HCT116 (cell line): ENCODE measurements around the gene ZMYND10. TPM values are rescaled to one million over a fixed set of nuclear protein-coding genes. Genes with fewer than 3 reads are reported as not detected.
A peak's percentile ranks its signal among the peaks of the same experiment; 100 is the strongest.

Source experiments
- ATAC-seq: fragments of 200-7000 bp; cut with Tn5 transposase; 2 replicates; pipeline ENCODE4 v1.9.1; 2020; ENCODE audit warnings: mild to moderate bottlenecking, moderate library complexity
- BruUV-seq: library from RNA; stranded (reverse); fragments of 400-500 nt; replicated peaks from 2 replicates; lab custom pipeline; 2021; lab: Mats Ljungman, UMichigan
- CTCF ChIA-PET: fragments of 300-600 bp; sonication (Branson Sonifier 250); formaldehyde crosslinking; loops from one replicate; lab custom pipeline; 2021; ENCODE audit warnings: antibody characterized with exemption; lab: Charles Lee
- POLR2A ChIA-PET: fragments of 300-600, 350-600 bp; sonication (Branson Sonifier 250); formaldehyde crosslinking; loops from one replicate; lab custom pipeline; 2021; ENCODE audit warnings: antibody characterized with exemption; lab: Charles Lee
- RAD21 ChIA-PET, 2 experiments: fragments of 300-600 bp; sonication (Branson Sonifier 250); formaldehyde crosslinking; loops; one replicate each; lab custom pipeline; 2023; ENCODE audit warnings: low total read pairs in 2 of 2; ENCODE audit not compliant: uncharacterized antibody in 2 of 2, unreplicated experiment in 2 of 2, low non-redundant PET in 1 of 2; lab: Charles Lee
- DNase-seq: peaks from one replicate; pipeline ENCODE4 v3.0.0-alpha.2; 2010; ENCODE audit warnings: low read depth, low spot score
- H2AFZ ChIP-seq: fragments of 200-600 bp; shearing (Covaris generic), sonication (generic); 2 replicates; pipeline ENCODE4 v1.6.1; 2017; ENCODE audit warnings: low read depth, mixed run types, mixed read lengths, antibody characterized with exemption, low read length; ENCODE audit not compliant: poor library complexity, severe bottlenecking
- H3K27ac ChIP-seq: 2 replicates; pipeline ENCODE4 v1.5.1; 2012; ENCODE audit warnings: low read depth, low read length
- H3K27me3 ChIP-seq: fragments of 200-600 bp; sonication (generic); 2 replicates; pipeline ENCODE4 v1.6.1; 2016; ENCODE audit warnings: mixed run types, low read length, mixed read lengths; ENCODE audit not compliant: insufficient read depth
- H3K36me3 ChIP-seq, 2 experiments: fragments of 200-500 bp in 1 of 2; fragments of 200-600 bp in 1 of 2; sonication (Bioruptor generic) in 1 of 2; sonication (generic) in 1 of 2; 2 replicates each; pipeline versions ENCODE4 v1.5.1 to v1.6.1; 2014 to 2016; ENCODE audit warnings: low read length in 2 of 2, inconsistent platforms in 1 of 2, mixed read lengths in 1 of 2, mixed run types in 1 of 2; ENCODE audit not compliant: insufficient read depth in 2 of 2, control insufficient read depth in 1 of 2
- H3K4me1 ChIP-seq, 2 experiments: fragments of 200-600 bp in 1 of 2; sonication (generic) in 1 of 2; 2 replicates each; pipeline versions ENCODE4 v1.5.1 to v1.6.1; 2012 to 2017; ENCODE audit warnings: low read length in 2 of 2, inconsistent platforms in 1 of 2, mild to moderate bottlenecking in 1 of 2, mixed read lengths in 1 of 2, mixed run types in 1 of 2, moderate library complexity in 1 of 2; ENCODE audit not compliant: insufficient read depth in 2 of 2, control insufficient read depth in 1 of 2
- H3K4me2 ChIP-seq: fragments of 200-600 bp; sonication (generic); 2 replicates; pipeline ENCODE4 v1.6.1; 2017; ENCODE audit warnings: mixed run types, low read length, mixed read lengths
- H3K4me3 ChIP-seq, 2 experiments: fragments of 200-600 bp in 1 of 2; sonication (generic) in 1 of 2; replicated peaks in 1 of 2; 2 replicates each; pipeline ENCODE4 v1.5.1; 2011 to 2016; ENCODE audit warnings: low read length in 2 of 2, control low read depth in 1 of 2, low read depth in 1 of 2, mild to moderate bottlenecking in 1 of 2, mixed read lengths in 1 of 2, mixed run types in 1 of 2
- H3K79me2 ChIP-seq: fragments of 200-600 bp; sonication (generic); 2 replicates; pipeline ENCODE4 v1.6.1; 2017; ENCODE audit warnings: mild to moderate bottlenecking, mixed run types, low read length, moderate library complexity, mixed read lengths; ENCODE audit not compliant: insufficient read depth
- H3K9ac ChIP-seq: fragments of 200-600 bp; sonication (generic); 2 replicates; pipeline ENCODE4 v1.6.1; 2016; ENCODE audit warnings: low read length, mixed read lengths
- H3K9me2 ChIP-seq: fragments of 200-600 bp; sonication (generic), shearing (Covaris generic); 2 replicates; pipeline ENCODE4 v1.6.1; 2017; ENCODE audit warnings: mixed run types, mild to moderate bottlenecking, moderate library complexity; ENCODE audit not compliant: insufficient read depth
- H3K9me3 ChIP-seq, 2 experiments: fragments of 200-500 bp in 1 of 2; fragments of 200-600 bp in 1 of 2; sonication (Bioruptor generic) in 1 of 2; sonication (generic) in 1 of 2; 2 replicates each; pipeline ENCODE4 v1.6.1; 2014 to 2017; ENCODE audit warnings: low read length in 2 of 2, mixed read lengths in 2 of 2, inconsistent platforms in 1 of 2, low read depth in 1 of 2, mild to moderate bottlenecking in 1 of 2, mixed run types in 1 of 2, moderate library complexity in 1 of 2; ENCODE audit not compliant: control insufficient read depth in 1 of 2, insufficient read depth in 1 of 2
- H4K20me1 ChIP-seq: fragments of 200-600 bp; sonication (generic), shearing (Covaris generic); 2 replicates; pipeline ENCODE4 v1.6.1; 2017; ENCODE audit warnings: mixed run types, mild to moderate bottlenecking, moderate library complexity; ENCODE audit not compliant: insufficient read depth
- EGR1 ChIP-seq: IDR thresholded peaks from 2 replicates; pipeline ENCODE4 v1.6.1; 2012; ENCODE audit warnings: low read depth
- POLR2AphosphoS5 ChIP-seq: IDR thresholded peaks from 2 replicates; pipeline ENCODE4 v1.6.1; 2011; ENCODE audit warnings: mild to moderate bottlenecking, low read depth, low read length, moderate library complexity
- SP1 ChIP-seq: IDR thresholded peaks from 2 replicates; pipeline ENCODE4 v1.6.1; 2012; ENCODE audit warnings: low read depth
- SRF ChIP-seq: IDR thresholded peaks from 2 replicates; pipeline ENCODE4 v1.6.1; 2012; ENCODE audit warnings: low read depth
- TCF7L2 ChIP-seq: IDR thresholded peaks from 2 replicates; pipeline ENCODE4 v1.7.0; 2011; ENCODE audit warnings: borderline replicate concordance, inconsistent platforms; ENCODE audit not compliant: insufficient read depth, insufficient read length; ENCODE audit errors: extremely low read depth
- YY1 ChIP-seq: IDR thresholded peaks from 2 replicates; pipeline ENCODE4 v1.6.1; 2011; ENCODE audit warnings: low read length, low read depth, moderate library complexity, mild to moderate bottlenecking; ENCODE audit not compliant: insufficient replicate concordance; ENCODE audit errors: extremely low read depth
- ZBTB33 ChIP-seq: IDR thresholded peaks from 2 replicates; pipeline ENCODE4 v1.6.1; 2011; ENCODE audit warnings: mild to moderate bottlenecking, low read length, moderate library complexity; ENCODE audit not compliant: insufficient replicate concordance; ENCODE audit errors: extremely low read depth
- ZFX ChIP-seq: fragments of 450-650 bp; IDR thresholded peaks from 2 replicates; pipeline ENCODE4 v1.6.1; 2017
- intact Hi-C: fragments of 100-400 bp; cut with micrococcal nuclease; formaldehyde crosslinking; loops from 2 replicates; pipeline ENCODE4 v1.10.0; 2022
- total RNA-seq: library from RNA; stranded (reverse); gene quantifications from one replicate; pipeline ENCODE4 v1.2.1, GENCODE V29; 2021; ENCODE audit not compliant: unreplicated experiment
- TF ChIP-seq, protein P1 (sequence below): IDR thresholded peaks from 2 replicates; pipeline ENCODE4 v1.6.1; 2012; ENCODE audit warnings: low read depth

ZMYND10 gene
- total RNA-seq, 1 experiment from 2014 or later = 3.3 TPM

DNA sequence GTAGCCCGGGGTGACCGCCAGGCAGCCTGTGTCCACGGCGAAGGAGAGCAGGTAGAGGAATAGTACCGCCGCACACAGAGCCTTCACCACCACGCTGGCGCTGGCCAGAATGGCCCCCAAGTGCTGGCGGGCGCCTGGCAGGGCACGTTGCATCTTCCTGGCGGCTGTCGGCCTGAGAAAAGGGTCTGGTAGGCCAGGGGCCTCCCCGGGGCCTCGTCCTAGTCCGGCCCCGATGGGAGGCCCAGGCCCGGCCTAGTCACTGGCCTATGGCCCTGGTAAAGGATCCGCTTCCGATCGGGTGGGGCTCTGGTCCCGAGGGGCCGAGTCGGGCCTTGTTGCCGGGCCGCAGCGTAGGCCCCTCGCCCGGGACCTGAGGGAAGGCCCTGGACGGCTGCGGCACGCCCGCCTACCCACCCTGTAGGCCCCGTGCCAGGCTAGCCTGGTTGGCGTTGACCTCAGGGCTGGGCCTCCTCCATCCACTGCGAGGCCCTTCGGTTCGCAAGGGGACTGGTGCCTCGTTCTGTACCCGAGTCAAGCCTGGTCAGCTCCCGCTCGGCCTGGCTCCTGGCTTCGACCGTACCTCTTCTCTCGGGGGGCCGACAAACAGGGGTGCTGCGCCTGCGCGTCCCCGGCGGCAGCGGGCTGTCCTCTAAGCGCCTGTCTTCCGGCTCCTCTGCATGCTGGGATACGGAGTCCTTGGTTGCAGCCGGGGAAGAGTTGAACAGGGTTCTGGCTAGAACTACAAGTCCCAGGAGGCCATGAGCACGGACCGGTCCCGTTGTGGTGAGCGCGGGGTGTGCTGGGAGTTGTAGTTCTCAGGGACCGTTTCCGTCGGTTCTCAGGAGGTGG lies 13.6 kb upstream of the ZMYND10 start, which contains the start of gene TMEM115:
TMEM115 (minus strand) TSS at position 611 of the 849 bp plus-strand sequence; CDS start at position 153, 458 bp downstream.
- peak within 1 kb of the TSS; percentile 57 for H2AFZ ChIP-seq
- H3K9me3 ChIP-seq = no peaks in the 10 kb centered on the region
- RAD21 ChIA-PET = no interaction called here
- H3K4me3 ChIP-seq = peak within 1 kb of the TSS; percentile 83 to 87
- TF ChIP-seq ZBTB33 = peak; percentile 42
- peak; percentile 77 for TF ChIP-seq POLR2AphosphoS5
- TF ChIP-seq, protein P1, sequence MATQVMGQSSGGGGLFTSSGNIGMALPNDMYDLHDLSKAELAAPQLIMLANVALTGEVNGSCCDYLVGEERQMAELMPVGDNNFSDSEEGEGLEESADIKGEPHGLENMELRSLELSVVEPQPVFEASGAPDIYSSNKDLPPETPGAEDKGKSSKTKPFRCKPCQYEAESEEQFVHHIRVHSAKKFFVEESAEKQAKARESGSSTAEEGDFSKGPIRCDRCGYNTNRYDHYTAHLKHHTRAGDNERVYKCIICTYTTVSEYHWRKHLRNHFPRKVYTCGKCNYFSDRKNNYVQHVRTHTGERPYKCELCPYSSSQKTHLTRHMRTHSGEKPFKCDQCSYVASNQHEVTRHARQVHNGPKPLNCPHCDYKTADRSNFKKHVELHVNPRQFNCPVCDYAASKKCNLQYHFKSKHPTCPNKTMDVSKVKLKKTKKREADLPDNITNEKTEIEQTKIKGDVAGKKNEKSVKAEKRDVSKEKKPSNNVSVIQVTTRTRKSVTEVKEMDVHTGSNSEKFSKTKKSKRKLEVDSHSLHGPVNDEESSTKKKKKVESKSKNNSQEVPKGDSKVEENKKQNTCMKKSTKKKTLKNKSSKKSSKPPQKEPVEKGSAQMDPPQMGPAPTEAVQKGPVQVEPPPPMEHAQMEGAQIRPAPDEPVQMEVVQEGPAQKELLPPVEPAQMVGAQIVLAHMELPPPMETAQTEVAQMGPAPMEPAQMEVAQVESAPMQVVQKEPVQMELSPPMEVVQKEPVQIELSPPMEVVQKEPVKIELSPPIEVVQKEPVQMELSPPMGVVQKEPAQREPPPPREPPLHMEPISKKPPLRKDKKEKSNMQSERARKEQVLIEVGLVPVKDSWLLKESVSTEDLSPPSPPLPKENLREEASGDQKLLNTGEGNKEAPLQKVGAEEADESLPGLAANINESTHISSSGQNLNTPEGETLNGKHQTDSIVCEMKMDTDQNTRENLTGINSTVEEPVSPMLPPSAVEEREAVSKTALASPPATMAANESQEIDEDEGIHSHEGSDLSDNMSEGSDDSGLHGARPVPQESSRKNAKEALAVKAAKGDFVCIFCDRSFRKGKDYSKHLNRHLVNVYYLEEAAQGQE = no peak
- TF ChIP-seq SRF = no peak
- TF ChIP-seq YY1 = peak; percentile 78
- no peak for TF ChIP-seq SP1
- TF ChIP-seq EGR1 = no peak
- peak; percentile 34 for TF ChIP-seq TCF7L2
- peak; percentile 100 for TF ChIP-seq ZFX
- peak within 1 kb of the TSS; percentile 91 for H3K9ac ChIP-seq
- H3K9me2 ChIP-seq = no peaks in the 10 kb centered on the region
- H3K4me1 ChIP-seq = peaks cover 9 to 36% of the 10 kb centered on the region in 2 experiments; a peak in 3 of 4 replicates
- peaks cover 9 to 17% of the 10 kb centered on the region in 2 experiments; a peak in 3 of 4 replicates for H3K36me3 ChIP-seq
- intact Hi-C loops = loop anchor here (1.0 to 10.0 kb wide), 2 partner anchors 8 to 1026 kb away; partner anchors contain the start of gene MANF
- peaks cover 41% of the 10 kb centered on the region for H3K79me2 ChIP-seq
- H3K27me3 ChIP-seq = no peaks in the 10 kb centered on the region
- ATAC-seq (peak; percentile 99), DNase-seq (peak; percentile 96)
- peak within 1 kb of the TSS; percentile 89 for H3K4me2 ChIP-seq
- CTCF ChIA-PET = no interaction called here
- peak within 1 kb of the TSS; percentile 82 for H3K27ac ChIP-seq
- POLR2A ChIA-PET = interaction anchor here (0.5 to 0.6 kb wide), 2 partner anchors 9 kb away, joined by 3 read pairs; partner anchors contain the start of genes CYB561D2 and NPRL2
- no peaks in the 10 kb centered on the region for H4K20me1 ChIP-seq
- TSS peak; percentile 60 for BruUV-seq
